K562 (cell line): ENCODE measurements around the gene FNBP1. TPM values are rescaled to one million over a fixed set of nuclear protein-coding genes. Genes with fewer than 3 reads are reported as not detected.

ENCODE experiments used
- ARHGAP35 ChIP-seq: fragments of 450-650 bp; IDR thresholded peaks from 2 replicates; pipeline ENCODE4 v1.6.1; 2018; ENCODE audit not compliant: partially characterized antibody
- CBFA2T3 ChIP-seq: fragments of 450-650 bp; IDR thresholded peaks from 2 replicates; pipeline ENCODE4 v1.6.1; 2017
- EP400 ChIP-seq: fragments of 450-650 bp; IDR thresholded peaks from 2 replicates; pipeline ENCODE4 v1.6.1; 2017; ENCODE audit warnings: antibody characterized with exemption, mild to moderate bottlenecking, moderate library complexity
- FIP1L1 ChIP-seq: fragments of 200-400 bp; formaldehyde crosslinking; IDR thresholded peaks from 2 replicates; pipeline ENCODE4 v1.6.1; 2018; ENCODE audit warnings: mild to moderate bottlenecking, low read depth, low read length; ENCODE audit not compliant: poor library complexity, severe bottlenecking
- FOXM1 ChIP-seq, 2 experiments: fragments of 450-650 bp in 1 of 2; sonication (generic) in 1 of 2; formaldehyde crosslinking in 1 of 2; IDR thresholded peaks; 2 replicates each; pipeline versions ENCODE4 v1.6.1 to v1.9.0; 2017 to 2022; ENCODE audit warnings: low read depth in 2 of 2, mild to moderate bottlenecking in 2 of 2, missing genetic modification reagents in 1 of 2, moderate library complexity in 1 of 2
- GATA2 ChIP-seq: sonication (generic); formaldehyde crosslinking; IDR thresholded peaks from 2 replicates; pipeline ENCODE4 v1.4.0; 2020; ENCODE audit warnings: mild to moderate bottlenecking, missing genetic modification reagents
- HDAC8 ChIP-seq: fragments of 450-650 bp; IDR thresholded peaks from 2 replicates; pipeline ENCODE4 v1.6.1; 2016; ENCODE audit warnings: mild to moderate bottlenecking, missing genetic modification characterization, moderate library complexity, missing compliant biosample characterization
- KLF16 ChIP-seq: IDR thresholded peaks from 2 replicates; pipeline ENCODE4 v1.6.1; 2016; ENCODE audit warnings: antibody characterized with exemption
- MAFF ChIP-seq: IDR thresholded peaks from 2 replicates; pipeline ENCODE4 v1.6.1; 2012; ENCODE audit warnings: low read length, improper control_type of control experiment
- PCBP1 ChIP-seq: fragments of 200-400 bp; formaldehyde crosslinking; IDR thresholded peaks from 2 replicates; pipeline ENCODE4 v1.6.1; 2018; ENCODE audit warnings: mild to moderate bottlenecking, low read depth, low read length; ENCODE audit not compliant: poor library complexity, severe bottlenecking
- PML ChIP-seq: IDR thresholded peaks from 2 replicates; pipeline ENCODE4 v1.6.1; 2012; ENCODE audit warnings: low read length, inconsistent platforms
- RBBP5 ChIP-seq: fragments of 200-600 bp; sonication (generic); IDR thresholded peaks from 2 replicates; pipeline ENCODE4 v1.6.1; 2012; ENCODE audit warnings: borderline replicate concordance, mild to moderate bottlenecking, low read length, control low read depth, inconsistent platforms; ENCODE audit not compliant: insufficient read depth, poor library complexity, severe bottlenecking
- RFX5 ChIP-seq: IDR thresholded peaks from 2 replicates; pipeline ENCODE4 v1.6.1; 2011; ENCODE audit warnings: low read depth, mild to moderate bottlenecking, improper control_type of control experiment, low read length
- SMARCB1 ChIP-seq: IDR thresholded peaks from 2 replicates; pipeline ENCODE4 v1.6.1; 2011; ENCODE audit warnings: improper control_type of control experiment, low read depth; ENCODE audit not compliant: insufficient read length
- STAT6 ChIP-seq: sonication (generic); formaldehyde crosslinking; IDR thresholded peaks from 2 replicates; pipeline ENCODE4 v1.8.1; 2023; ENCODE audit warnings: mild to moderate bottlenecking, missing genetic modification reagents
- TCF7L2 ChIP-seq: fragments of 150-350 bp; IDR thresholded peaks from 2 replicates; pipeline ENCODE4 v1.6.1; 2016; ENCODE audit warnings: low read depth, mild to moderate bottlenecking, low read length, moderate library complexity
- UBTF ChIP-seq, 2 experiments: IDR thresholded peaks; 2 replicates each; pipeline ENCODE4 v1.6.1; 2012; ENCODE audit warnings: improper control_type of control experiment in 2 of 2, low read depth in 2 of 2, low read length in 2 of 2, borderline replicate concordance in 1 of 2
- ZBTB2 ChIP-seq: fragments of 450-650 bp; IDR thresholded peaks from 2 replicates; pipeline ENCODE4 v1.6.1; 2016; ENCODE audit warnings: antibody characterized with exemption
- ZNF124 ChIP-seq: sonication (generic); formaldehyde crosslinking; IDR thresholded peaks from 2 replicates; pipeline ENCODE4 v1.8.1; 2022; ENCODE audit warnings: missing genetic modification reagents
- ZNF165 ChIP-seq: fragments of 250-450 bp; sonication (Bioruptor Pico); IDR thresholded peaks from 2 replicates; pipeline ENCODE4 v1.4.0; 2020; ENCODE audit warnings: borderline replicate concordance
- ZNF197 ChIP-seq: fragments of 200-800 bp; sonication (Bioruptor generic); IDR thresholded peaks from 2 replicates; pipeline ENCODE4 v1.6.1; 2016; ENCODE audit warnings: low read depth, missing genetic modification characterization, missing compliant biosample characterization
- ZNF41 ChIP-seq: fragments of 250-450 bp; sonication (Bioruptor Pico); conservative IDR thresholded peaks from 2 replicates; pipeline ENCODE4 v1.4.0; 2020; ENCODE audit warnings: mild to moderate bottlenecking
- ZNF79 ChIP-seq: fragments of 250-450 bp; sonication (Bioruptor Pico); IDR thresholded peaks from 2 replicates; pipeline ENCODE4 v1.4.0; 2020; ENCODE audit warnings: low read depth, mild to moderate bottlenecking, moderate library complexity
- polyA plus RNA-seq, 8 experiments: library from polyadenylated mRNA; depleted of rRNA in 4 of 8; stranded (reverse) in 5 of 8; unstranded in 3 of 8; fragments of >200 nt; fragmentation: Nextera tagmentation in 2 of 8; fragmentation: Illumina TruSeq in 1 of 8; extraction: Ambion mirVana in 2 of 8; extraction: Trizol in 1 of 8; gene quantifications; 2 replicates each; pipeline versions ENCODE4 v1.2.1 to v1.2.3, GENCODE V29; 2011 to 2014; ENCODE audit warnings: inconsistent platforms in 1 of 8, missing spikeins in 1 of 8
- total RNA-seq, 7 experiments: library from RNA; depleted of rRNA in 6 of 7; stranded (reverse); fragments of >200 nt in 6 of 7; fragmentation: Illumina TruSeq in 2 of 7; extraction: Trizol in 2 of 7; gene quantifications; 2 replicates each; pipeline versions ENCODE4 v1.2.1 to v1.2.3, GENCODE V29; 2011 to 2021; ENCODE audit warnings: low replicate concordance in 1 of 7

Gene FNBP1
- total and polyA plus RNA-seq, 9 of the 15 experiments (the other 6 are each of a cell fraction or from before 2014, with no cell fraction given) = 1.8 to 14.9 (median 7.6) TPM

- no peak for TF ChIP-seq GATA2 (CRISPR knock-in tag)
- no peak for TF ChIP-seq PML
- TF ChIP-seq EP400 = no peak
- no peak for TF ChIP-seq MAFF
- no peak for TF ChIP-seq RFX5
- no peak for TF ChIP-seq HDAC8
- TF ChIP-seq UBTF (IDR thresholded peaks at IDR 0.05; ENCODE audit: borderline replicate concordance in 1 of 2, low read depth in 2 of 2, low read length in 2 of 2) = peak; percentile 76 to 98; a peak in 2 of 4 replicates
- no peak for TF ChIP-seq CBFA2T3
- no peak for TF ChIP-seq PCBP1
- peak; percentile 84 for TF ChIP-seq ZNF165 (CRISPR knock-in tag)
- TF ChIP-seq ARHGAP35 = no peak
- TF ChIP-seq ZNF41 (CRISPR knock-in tag) = no peak; the same call in 1 of the 2 replicates
- TF ChIP-seq ZBTB2 = no peak
- TF ChIP-seq FOXM1 (IDR thresholded peaks at IDR 0.05; ENCODE audit: low read depth) = no peak
- TF ChIP-seq FOXM1 (CRISPR knock-in tag; IDR thresholded peaks at IDR 0.05; ENCODE audit: low read depth) = no peak
- no peak for TF ChIP-seq ZNF124
- TF ChIP-seq SMARCB1 = no peak
- TF ChIP-seq ZNF197 (CRISPR knock-in tag) = no peak
- TF ChIP-seq RBBP5 = peak; percentile 51
- no peak for TF ChIP-seq FIP1L1
- no peak for TF ChIP-seq STAT6 (CRISPR knock-in tag)
- TF ChIP-seq KLF16 = no peak
- no peak for TF ChIP-seq TCF7L2
- 0 out of 2 replicates have a peak, but pooled peaks have one; percentile 9 for TF ChIP-seq ZNF79 (CRISPR knock-in tag)
Measured at GRCh38 chr9:129885018-129885669, 157.8 kb downstream of the FNBP1 start (continued).
